SK-MEL-5 (cell line): ENCODE data around the gene FGF2. TPM values are rescaled to one million over a fixed set of nuclear protein-coding genes. Genes with fewer than 3 reads are reported as not detected.
"Not testable (repeated sequence)": the region's sequence is repeated elsewhere in the genome, so short reads cannot be mapped to it uniquely, and the experiment has no call there.

Experiments
- DNase-seq: peaks from one replicate; pipeline ENCODE4 v3.0.0-alpha.2; 2016; ENCODE audit warnings: low read depth, low spot score
- in situ Hi-C: cut with HindIII; loops from 2 replicates; pipeline ENCODE4 v1.10.0; 2016; ENCODE audit warnings: low sequenced_read_pairs, high pct_unique_total_duplicates, low pct_unique_long_range_greater_than_20kb
- total RNA-seq: library from RNA; depleted of rRNA; stranded (reverse); fragments of >200 nt; shearing (Covaris generic); gene quantifications from 2 replicates; pipeline ENCODE4 v1.2.3, GENCODE V29; 2014

Gene FGF2
- total RNA-seq, 1 experiment from 2014 or later = 8.9 TPM

GRCh38 chr4:122806981-122807679 lies 19.5 kb upstream of the FGF2 start:
- in situ Hi-C loops = no loop called here
- DNase-seq = no peak

- no peak for DNase-seq
- in situ Hi-C loops = no loop called here
Measured at GRCh38 chr4:122810669-122811068, 16.0 kb upstream of the FGF2 start.

GRCh38 chr4:122811781-122812180 lies 14.8 kb upstream of the FGF2 start:
- DNase-seq, in situ Hi-C loops: not testable (repeated sequence)

- DNase-seq, in situ Hi-C loops: not testable (repeated sequence)
Measured at GRCh38 chr4:122812823-122813222, 13.8 kb upstream of the FGF2 start.

- no peak for DNase-seq
- in situ Hi-C loops = no loop called here
Measured at GRCh38 chr4:122814426-122814825, 12.2 kb upstream of the FGF2 start.

- DNase-seq = no peak
- in situ Hi-C loops = no loop called here
Measured at GRCh38 chr4:122815248-122815647, 11.4 kb upstream of the FGF2 start.

GRCh38 chr4:122816476-122816875 lies 10.2 kb upstream of the FGF2 start:
- in situ Hi-C loops = no loop called here
- DNase-seq = no peak

GRCh38 chr4:122819708-122820449 lies 6.8 kb upstream of the FGF2 start:
- no peak for DNase-seq
- in situ Hi-C loops = no loop called here

GRCh38 chr4:122821092-122821491 lies 5.5 kb upstream of the FGF2 start:
- DNase-seq = no peak
- in situ Hi-C loops = no loop called here

GRCh38 chr4:122822466-122822865 lies 4.2 kb upstream of the FGF2 start:
- in situ Hi-C loops = no loop called here
- DNase-seq = no peak

GRCh38 chr4:122823476-122823875 lies 3.2 kb upstream of the FGF2 start:
- in situ Hi-C loops = no loop called here
- DNase-seq = peak; percentile 37

- in situ Hi-C loops = no loop called here
Measured at GRCh38 chr4:122824616-122825015, 2.0 kb upstream of the FGF2 start.

GRCh38 chr4:122826079-122826527 lies 528 bp upstream of the FGF2 start:
- no peak for DNase-seq
- in situ Hi-C loops = no loop called here

More at GRCh38 chr4:122824616-122825015, 2.0 kb upstream of the FGF2 start:
- DNase-seq = no peak

GRCh38 chr4:122827258-122827878 lies 737 bp downstream of the FGF2 start:
- DNase-seq = peak; percentile 17
- in situ Hi-C loops = no loop called here

GRCh38 chr4:122827879-122828601 lies 1.4 kb downstream of the FGF2 start:
- in situ Hi-C loops = no loop called here
- peak; percentile 45 for DNase-seq

- in situ Hi-C loops = no loop called here
- no peak for DNase-seq
Measured at GRCh38 chr4:122830426-122831095, 3.9 kb downstream of the FGF2 start.

GRCh38 chr4:122831515-122832196 lies 5.0 kb downstream of the FGF2 start:
- peak; percentile 21 for DNase-seq
- in situ Hi-C loops = no loop called here
